B cell (primary cell): Measurements from ENCODE around the gene RNF150. TPM values are rescaled to one million over a fixed set of nuclear protein-coding genes. Genes with fewer than 3 reads are reported as not detected.

Experiments used
- ATAC-seq: fragments of 200-7000 bp; cut with Tn5 transposase; one replicate; pipeline ENCODE4 v1.10.0; 2021; ENCODE audit warnings: low read depth, mild to moderate bottlenecking, moderate number of reproducible peaks, moderate library complexity
- CTCF ChIA-PET: fragments of 350-600 bp; sonication (Branson Sonifier 250); formaldehyde crosslinking; loops from one replicate; lab custom pipeline; 2021; ENCODE audit warnings: antibody characterized with exemption, inconsistent platforms; lab: Charles Lee
- POLR2A ChIA-PET: fragments of 350-600 bp; sonication (Branson Sonifier 250); formaldehyde crosslinking; loops from one replicate; lab custom pipeline; 2021; ENCODE audit warnings: antibody characterized with exemption; lab: Charles Lee
- DNase-seq: peaks from one replicate; pipeline ENCODE4 v3.0.0; 2013
- H2AFZ ChIP-seq: 2 replicates; pipeline ENCODE4 v1.6.1; 2012; ENCODE audit warnings: mild to moderate bottlenecking, low read depth, low read length; ENCODE audit not compliant: insufficient read depth, poor library complexity, severe bottlenecking
- H3K27ac ChIP-seq, 2 donors: 1 replicate in 1 of 2; 2 replicates in 1 of 2; pipeline ENCODE4 v1.5.1; 2012 to 2013; ENCODE audit warnings: low read length in 2 of 2, mild to moderate bottlenecking in 2 of 2, moderate library complexity in 1 of 2
- H3K27me3 ChIP-seq, 4 experiments: fragments of 200-600 bp in 1 of 4; sonication (generic) in 1 of 4; replicated peaks in 1 of 4; 1 replicate in 2 of 4; 2 replicates in 2 of 4; pipeline versions ENCODE4 v1.6.1 to v1.7.0; 2013 to 2016; ENCODE audit warnings: low read length in 3 of 4, mild to moderate bottlenecking in 2 of 4, mixed read lengths in 1 of 4, moderate library complexity in 1 of 4; ENCODE audit not compliant: insufficient read depth in 4 of 4, control insufficient read depth in 3 of 4; ENCODE audit errors: control extremely low read depth in 1 of 4
- H3K36me3 ChIP-seq, 2 experiments: replicated peaks in 1 of 2; 1 replicate in 1 of 2; 2 replicates in 1 of 2; pipeline versions ENCODE4 v1.6.1 to v1.7.1; 2013; ENCODE audit warnings: low read length in 1 of 2; ENCODE audit not compliant: insufficient read depth in 2 of 2, control insufficient read depth in 1 of 2; ENCODE audit errors: control extremely low read depth in 1 of 2, extremely low read depth in 1 of 2
- H3K4me1 ChIP-seq, 2 donors: fragments of 200-600 bp in 1 of 2; sonication (generic) in 1 of 2; 1 replicate in 1 of 2; 2 replicates in 1 of 2; pipeline versions ENCODE4 v1.5.1 to v1.6.1; 2013 to 2017; ENCODE audit warnings: low read length in 2 of 2; ENCODE audit not compliant: control insufficient read depth in 2 of 2, insufficient read depth in 2 of 2
- H3K4me2 ChIP-seq: replicated peaks from 2 replicates; pipeline ENCODE3; 2012; ENCODE audit warnings: mild to moderate bottlenecking, low read depth, low read length; ENCODE audit not compliant: poor library complexity, severe bottlenecking
- H3K4me3 ChIP-seq, 5 experiments: fragments of 200-600 bp in 1 of 5; sonication (generic) in 1 of 5; 1 replicate in 3 of 5; 2 replicates in 2 of 5; pipeline versions ENCODE4 v1.5.1 to v1.7.0; 2011 to 2016; ENCODE audit warnings: low read length in 4 of 5, mild to moderate bottlenecking in 4 of 5, low read depth in 2 of 5, control low read depth in 1 of 5, moderate library complexity in 1 of 5; ENCODE audit not compliant: insufficient read depth in 1 of 5; ENCODE audit errors: control extremely low read depth in 1 of 5, extremely low read depth in 1 of 5
- H3K79me2 ChIP-seq: fragments of 200-600 bp; sonication (generic); one replicate; pipeline ENCODE4 v1.6.0; 2016; ENCODE audit warnings: low read length; ENCODE audit not compliant: control insufficient read depth, insufficient read depth
- H3K9ac ChIP-seq: fragments of 200-600 bp; sonication (generic); 2 replicates; pipeline ENCODE4 v1.6.1; 2017; ENCODE audit warnings: mild to moderate bottlenecking, low read length, moderate library complexity
- H3K9me3 ChIP-seq, 3 donors: one replicate each; pipeline versions ENCODE4 v1.6.1 to v1.7.1; 2013; ENCODE audit warnings: low read length in 2 of 3; ENCODE audit not compliant: control insufficient read depth in 2 of 3, insufficient read depth in 1 of 3; ENCODE audit errors: control extremely low read depth in 1 of 3
- H4K20me1 ChIP-seq: 2 replicates; pipeline ENCODE4 v1.6.0; 2012; ENCODE audit warnings: mild to moderate bottlenecking, low read length; ENCODE audit not compliant: insufficient read depth, control insufficient read depth, poor library complexity, severe bottlenecking
- H3K27ac Mint-ChIP-seq: one replicate; pipeline ENCODE4 v1.8.0; 2021; ENCODE audit warnings: mixed read lengths
- H3K27me3 Mint-ChIP-seq: one replicate; pipeline ENCODE4 v1.8.0; 2021; ENCODE audit warnings: mixed read lengths
- H3K4me1 Mint-ChIP-seq: one replicate; pipeline ENCODE4 v1.8.0; 2021; ENCODE audit warnings: mixed read lengths
- H3K4me3 Mint-ChIP-seq: one replicate; pipeline ENCODE4 v1.8.0; 2021; ENCODE audit warnings: mixed read lengths
- H3K9me3 Mint-ChIP-seq: one replicate; pipeline ENCODE4 v1.8.0; 2022; ENCODE audit warnings: mixed read lengths; ENCODE audit not compliant: insufficient read depth
- CTCF ChIP-seq: fragments of 200-600 bp; IDR thresholded peaks from one replicate; pipeline ENCODE4 v1.8.0; 2022; ENCODE audit warnings: antibody characterized with exemption, mild to moderate bottlenecking
- EZH2 ChIP-seq: IDR thresholded peaks from 2 replicates; pipeline ENCODE4 v1.6.1; 2012; ENCODE audit warnings: borderline replicate concordance, low read depth, mild to moderate bottlenecking, moderate library complexity, low read length; ENCODE audit not compliant: insufficient read depth, poor library complexity, severe bottlenecking
- WGBS: methylation state at CpG from one replicate; pipeline ENCODE4 v1.1.5; 2013; ENCODE audit warnings: missing lambda C conversion rate; ENCODE audit not compliant: insufficient coverage; 5-methylcytosine and 5-hydroxymethylcytosine counted together
- intact Hi-C: fragments of 100-400 bp; cut with micrococcal nuclease; formaldehyde crosslinking; loops from one replicate; pipeline ENCODE4 v1.10.0; 2022
- polyA plus RNA-seq: library from polyadenylated mRNA; depleted of rRNA; stranded (reverse); fragments of >200 nt; gene quantifications from 2 replicates; pipeline ENCODE4 v1.2.3, GENCODE V29; 2012
- total RNA-seq, 2 donors: library from RNA; stranded (reverse); fragments of 120-200 nt in 1 of 2; gene quantifications; 1 replicate in 1 of 2; 2 replicates in 1 of 2; pipeline versions ENCODE4 v1.2.3 to v1.2.4, GENCODE V29; 2013 to 2022

The RNF150 gene
- total and polyA plus RNA-seq, 2 donors (not counting 1 experiment from before 2014, with no cell fraction given), result not detected

- Histone ChIP-seq H3K9ac (no peak overlapping the region), H3K4me1 (no peaks in the 10 kb centered on the region), H2AFZ (no peak overlapping the region), H3K27ac (no peak overlapping the region), H3K4me2 (no peak overlapping the region), H3K4me3 (no peak overlapping the region), H3K36me3 (no peaks in the 10 kb centered on the region), H3K27me3 (no peaks in the 10 kb centered on the region), H3K79me2 (no peaks in the 10 kb centered on the region), H3K9me3 (peaks cover 3 to 7% (median 3%) of the 10 kb centered on the region in 3 donors), H4K20me1 (no peaks in the 10 kb centered on the region)
- ChIA-PET POLR2A (no interaction called here), CTCF (interaction anchor here (0.6 to 0.9 kb wide), 2 partner anchors 18 to 204 kb away, joined by 3 read pairs; no protein-coding TSS in a partner anchor)
- TF ChIP-seq CTCF (no peak), EZH2 (no peak)
- Mint-ChIP-seq H3K4me1 (no peaks in the 10 kb centered on the region), H3K9me3 (no peaks in the 10 kb centered on the region), H3K27ac (no peak overlapping the region), H3K27me3 (peaks cover 6% of the 10 kb centered on the region), H3K4me3 (no peak overlapping the region)
- intact Hi-C loops, result no loop called here
- ATAC-seq (no peak), DNase-seq (no peak)
These were observed 255.5 kb downstream of the RNF150 start for GRCh38 chr4:140877781-140878180.

- intact Hi-C loops, result no loop called here
- ChIA-PET POLR2A (no interaction called here), CTCF (no interaction called here)
- Histone ChIP-seq H3K4me2 (no peak overlapping the region), H3K9me3 (peaks cover 3 to 7% (median 3%) of the 10 kb centered on the region in 3 donors), H4K20me1 (no peaks in the 10 kb centered on the region), H3K79me2 (no peaks in the 10 kb centered on the region), H3K4me3 (no peak overlapping the region), H3K9ac (no peak overlapping the region), H3K27me3 (no peaks in the 10 kb centered on the region), H3K27ac (no peak overlapping the region), H2AFZ (no peak overlapping the region), H3K36me3 (no peaks in the 10 kb centered on the region), H3K4me1 (no peaks in the 10 kb centered on the region)
- Mint-ChIP-seq H3K9me3 (no peaks in the 10 kb centered on the region), H3K4me1 (no peaks in the 10 kb centered on the region), H3K27me3 (peaks cover 8% of the 10 kb centered on the region), H3K27ac (no peak overlapping the region), H3K4me3 (no peak overlapping the region)
- no peak for ATAC-seq
- WGBS, result no CpG with 5 or more reads among the region's 3 CpGs
- TF ChIP-seq CTCF, result no peak
- no peak for TF ChIP-seq EZH2
- DNase-seq, result no peak
These were observed 256.5 kb downstream of the RNF150 start for GRCh38 chr4:140876615-140877364.
